ENCODE measurements around the gene UNK.
"Not testable (repeated sequence)": the region's sequence is repeated elsewhere in the genome, so short reads cannot be mapped to it uniquely, and the experiment has no call there.

The UNK gene

DNA sequence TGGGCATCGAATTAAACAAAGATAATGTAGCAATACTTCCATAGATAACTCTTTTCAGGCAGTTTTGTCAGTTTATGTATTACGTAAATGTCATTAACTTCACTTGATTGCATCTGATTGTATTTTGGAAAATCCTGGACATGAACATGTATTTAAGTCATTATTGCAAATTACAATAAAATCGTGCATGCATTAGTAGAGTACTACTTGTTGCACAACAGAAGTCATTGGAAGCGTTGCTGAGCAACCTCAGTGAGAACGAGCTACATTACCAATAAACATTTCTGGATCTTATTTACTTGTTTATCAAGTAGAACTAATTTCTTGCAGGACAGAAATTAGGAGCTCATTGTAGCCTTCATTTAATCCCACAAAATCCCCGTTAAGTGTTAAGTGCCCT is 6.6 kb downstream of the UNK start:
- DNase-seq (ENCODE audit: insufficient read length, low spot score) (no peak), FAIRE-seq (no peak)

DNA sequence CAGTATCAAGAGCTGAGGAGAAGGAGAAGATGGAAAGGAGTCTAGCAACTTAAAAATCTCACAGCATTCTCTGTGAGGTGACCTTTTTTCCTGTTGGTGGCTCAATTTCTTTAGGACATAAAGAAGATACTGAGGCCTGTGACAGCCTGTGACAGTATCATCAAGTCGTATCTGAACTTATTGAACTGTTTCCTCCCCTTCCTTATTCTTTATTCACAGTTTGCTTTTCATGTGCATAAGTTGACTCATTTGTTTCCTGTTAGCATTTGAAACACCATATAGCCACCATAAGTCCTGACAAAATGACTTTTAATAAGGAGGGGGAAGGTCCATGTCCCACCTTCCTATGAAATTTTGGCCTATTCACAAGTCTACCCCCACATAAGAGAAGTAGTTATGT is 8.9 kb downstream of the UNK start:
- DNase-seq (ENCODE audit: insufficient read length, low spot score) (no peak), FAIRE-seq (no peak)

- FAIRE-seq (no peak), DNase-seq (ENCODE audit: insufficient read length, low spot score) (no peak)
Measured at GRCh38 chr17:75795820-75796607, 11.4 kb downstream of the UNK start.

DNA sequence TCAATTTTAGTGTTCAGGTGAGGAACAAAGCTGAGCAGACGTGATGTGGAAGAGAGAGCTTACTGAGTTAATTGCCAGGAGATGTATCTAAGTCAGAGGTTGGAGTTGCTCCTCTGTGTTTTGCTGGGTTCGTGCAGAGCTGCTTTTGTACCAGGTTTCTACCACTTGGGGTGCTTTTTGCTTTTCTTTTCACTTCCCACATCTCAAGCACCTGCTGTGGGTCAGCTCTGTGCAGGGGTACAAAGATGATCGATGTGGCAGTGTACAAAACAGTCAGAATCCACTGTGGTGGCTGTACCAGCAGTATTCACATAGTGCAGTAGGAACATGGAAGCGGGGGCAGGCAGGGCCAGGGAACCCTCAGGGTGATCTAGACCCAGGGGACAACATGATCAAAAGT is 14.8 kb downstream of the UNK start:
- FAIRE-seq (no peak), DNase-seq (ENCODE audit: insufficient read length, low spot score) (no peak)

- FAIRE-seq (no peak), DNase-seq (ENCODE audit: insufficient read length, low spot score) (no peak)
Measured at GRCh38 chr17:75803883-75804282, 19.3 kb downstream of the UNK start.

GRCh38 chr17:75806822-75807500 is 22.4 kb downstream of the UNK start:
- DNase-seq (ENCODE audit: insufficient read length, low spot score) (no peak), FAIRE-seq (no peak)

- FAIRE-seq (no peak), DNase-seq (ENCODE audit: insufficient read length, low spot score) (no peak)
Measured at GRCh38 chr17:75807861-75808260, 23.3 kb downstream of the UNK start.

DNA sequence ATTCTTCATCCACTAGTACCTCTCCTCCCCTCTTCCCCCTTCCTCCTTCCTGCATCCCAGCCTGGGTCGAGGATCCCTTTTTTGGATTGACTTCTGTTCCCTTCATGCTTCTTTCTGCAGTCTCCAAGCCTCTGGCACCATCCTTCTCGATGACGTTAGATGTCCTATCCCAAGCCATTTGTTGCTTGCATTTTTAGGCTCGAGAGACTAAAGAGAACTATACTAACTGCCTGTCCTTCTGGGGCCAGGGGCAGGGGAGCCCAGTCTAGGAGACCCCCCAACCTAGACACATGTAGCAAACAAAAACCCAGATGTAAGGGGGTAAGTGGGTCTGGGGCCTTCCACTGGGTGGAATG is 23.9 kb downstream of the UNK start:
- no peak for FAIRE-seq
- no peak for DNase-seq (ENCODE audit: insufficient read length, low spot score)

DNA sequence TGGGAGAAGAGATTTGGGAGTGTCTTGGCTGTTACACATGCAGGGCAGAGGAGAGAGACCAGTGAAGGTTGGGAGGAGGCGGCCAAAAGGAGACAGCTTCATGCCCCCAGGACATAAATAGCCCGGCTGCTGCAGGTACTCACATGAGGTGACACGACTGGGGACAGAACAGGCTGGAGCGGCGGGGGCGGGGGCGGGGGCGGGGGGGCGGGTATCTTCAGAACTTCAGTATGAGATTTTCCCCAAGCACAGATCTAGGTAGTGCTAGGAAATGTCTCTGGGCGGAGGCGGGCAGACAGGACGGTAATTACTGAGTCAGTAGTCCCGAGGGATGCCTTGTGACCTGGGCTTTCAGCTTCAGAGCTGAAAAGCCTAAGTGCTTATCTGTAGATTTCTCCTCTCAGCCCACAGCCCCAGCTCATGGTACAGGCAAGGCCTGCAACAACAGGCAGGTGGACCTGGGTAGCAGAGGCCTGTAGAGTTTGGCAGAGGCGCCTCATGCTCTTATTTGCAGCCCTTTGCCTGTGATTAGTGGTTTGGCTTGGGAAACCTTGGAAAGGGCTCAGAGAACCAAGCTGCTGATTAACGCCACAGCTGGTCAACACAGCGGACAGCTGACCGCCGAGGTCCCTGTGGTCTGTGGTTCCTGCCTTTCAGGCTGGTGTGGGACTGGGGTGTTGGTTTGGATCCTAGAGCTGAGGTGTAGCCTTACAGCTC is 24.5 kb downstream of the UNK start:
- FAIRE-seq (no peak), DNase-seq (ENCODE audit: insufficient read length, low spot score) (no peak)

- DNase-seq (ENCODE audit: insufficient read length, low spot score) (no peak), FAIRE-seq (no peak)
Measured at GRCh38 chr17:75809631-75810111, 25.1 kb downstream of the UNK start.

DNA sequence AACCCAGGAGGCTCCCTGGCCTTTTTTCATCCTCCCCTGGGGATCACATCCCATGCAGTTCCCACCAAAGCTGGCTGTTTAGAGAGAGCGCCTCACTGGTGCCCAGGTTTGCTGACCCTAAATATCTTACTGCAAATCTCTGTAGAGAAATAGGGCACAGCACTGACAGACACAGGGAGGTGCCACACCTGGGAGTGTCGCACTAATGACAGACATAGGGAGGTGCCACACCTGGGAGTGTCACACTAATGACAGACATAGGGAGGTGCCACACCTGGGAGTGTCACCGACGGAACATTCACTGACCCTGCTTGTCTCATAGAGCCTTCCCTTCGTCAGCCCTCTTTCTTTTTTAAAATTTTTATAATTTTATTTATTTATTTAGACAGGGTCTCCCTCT is 25.6 kb downstream of the UNK start:
- no peak for DNase-seq (ENCODE audit: insufficient read length, low spot score)
- no peak for FAIRE-seq

- peak; percentile 9 for FAIRE-seq
- not testable (repeated sequence) for DNase-seq (ENCODE audit: insufficient read length, low spot score)
Measured at GRCh38 chr17:75810756-75811155, 26.1 kb downstream of the UNK start.

DNA sequence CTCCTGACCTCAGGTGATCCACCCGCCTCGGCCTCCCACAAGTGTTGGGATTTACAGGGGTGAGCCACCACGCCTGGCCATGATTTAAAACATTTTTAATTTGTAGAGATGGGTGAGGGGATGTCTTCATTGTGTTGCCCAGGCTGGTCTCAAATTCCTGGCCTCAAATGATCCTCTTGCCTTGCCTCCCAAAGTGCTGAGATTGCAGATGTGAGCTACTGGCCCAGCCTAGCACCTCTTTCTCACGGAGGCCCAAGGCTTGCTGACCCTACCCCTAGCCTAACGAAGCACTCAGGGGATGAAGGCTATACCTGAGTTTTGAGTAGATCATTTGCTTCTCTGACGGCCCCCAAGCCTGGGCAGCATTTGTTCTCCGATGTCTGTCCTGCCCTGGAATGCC is 26.6 kb downstream of the UNK start:
- FAIRE-seq = no peak
- DNase-seq (ENCODE audit: insufficient read length, low spot score) = no peak

GRCh38 chr17:75812096-75813013 is 27.7 kb downstream of the UNK start:
- DNase-seq (ENCODE audit: insufficient read length, low spot score) (no peak), FAIRE-seq (no peak)

DNA sequence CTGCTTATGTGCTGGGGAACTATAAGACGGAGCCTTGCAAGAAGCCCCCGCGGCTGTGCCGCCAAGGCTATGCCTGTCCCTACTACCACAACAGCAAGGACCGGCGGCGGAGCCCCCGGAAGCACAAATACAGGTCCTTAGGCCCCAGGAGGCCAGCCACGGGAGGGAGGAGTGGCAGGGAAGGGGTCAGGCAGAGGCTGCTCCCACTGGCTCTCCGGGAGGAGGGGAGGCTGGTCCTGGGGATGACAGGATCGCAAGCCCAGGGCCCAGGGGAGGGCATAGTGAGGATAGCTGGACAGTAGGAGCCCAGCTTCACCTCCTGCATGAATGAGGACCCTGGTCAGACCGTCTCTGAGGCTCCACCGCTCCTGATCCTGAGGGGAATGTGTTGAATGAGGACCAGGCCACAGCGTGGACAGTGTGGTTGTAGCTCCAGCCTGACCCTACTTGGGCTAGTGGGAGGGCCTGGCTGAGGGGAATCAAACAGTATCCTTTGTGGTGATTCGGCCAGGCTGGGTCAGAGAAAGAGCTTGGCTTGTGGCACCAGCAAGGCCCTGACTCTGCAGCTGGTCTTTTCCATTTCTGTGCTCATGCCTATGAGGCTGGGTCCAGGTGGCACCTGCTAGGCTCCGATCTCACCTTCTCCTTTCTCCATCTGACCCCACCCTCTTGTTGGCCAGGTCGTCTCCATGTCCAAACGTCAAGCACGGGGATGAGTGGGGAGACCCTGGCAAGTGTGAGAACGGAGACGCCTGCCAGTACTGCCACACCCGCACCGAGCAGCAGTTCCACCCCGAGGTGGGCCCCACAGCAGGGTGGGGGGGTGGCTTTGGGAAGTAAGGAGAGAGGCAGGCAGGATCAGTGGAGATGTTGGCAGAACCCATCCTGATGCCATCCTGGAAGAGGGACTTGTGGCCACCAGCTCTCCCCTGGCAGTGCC is 28.7 kb downstream of the UNK start:
- FAIRE-seq = peak; percentile 20

GRCh38 chr17:75814021-75814395 is 29.4 kb downstream of the UNK start:
- DNase-seq (ENCODE audit: insufficient read length, low spot score) (no peak), FAIRE-seq (no peak)

More for the DNA sequence above, 28.7 kb downstream of the UNK start:
- DNase-seq (ENCODE audit: insufficient read length, low spot score) = no peak

DNA sequence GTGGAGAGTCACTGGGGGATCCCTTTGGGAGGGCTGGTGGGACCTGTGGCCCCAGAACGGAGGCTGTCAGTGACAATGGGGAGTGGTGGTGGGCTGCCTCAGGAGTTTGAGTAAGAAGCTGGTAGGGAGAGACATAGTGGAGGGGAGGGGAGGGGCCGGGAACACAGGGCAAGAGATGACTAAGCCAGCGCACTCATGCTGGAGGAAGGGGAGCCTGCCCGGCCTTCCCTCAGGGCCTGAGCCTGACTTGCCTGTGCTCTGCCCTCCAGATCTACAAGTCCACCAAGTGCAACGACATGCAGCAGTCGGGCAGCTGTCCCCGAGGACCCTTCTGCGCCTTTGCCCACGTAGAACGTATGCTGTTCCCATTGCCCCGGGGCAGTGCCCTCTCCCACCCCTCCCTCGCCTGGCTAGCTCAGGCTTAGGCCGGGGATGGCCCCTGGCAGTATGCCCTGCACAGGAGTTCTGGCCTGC is 30.3 kb downstream of the UNK start:
- FAIRE-seq = peak; percentile 81
- peak; percentile 80 for DNase-seq (ENCODE audit: insufficient read length, low spot score)

- DNase-seq (ENCODE audit: insufficient read length, low spot score) (no peak), FAIRE-seq (no peak)
Measured at GRCh38 chr17:75815399-75815798, 30.8 kb downstream of the UNK start.

DNA sequence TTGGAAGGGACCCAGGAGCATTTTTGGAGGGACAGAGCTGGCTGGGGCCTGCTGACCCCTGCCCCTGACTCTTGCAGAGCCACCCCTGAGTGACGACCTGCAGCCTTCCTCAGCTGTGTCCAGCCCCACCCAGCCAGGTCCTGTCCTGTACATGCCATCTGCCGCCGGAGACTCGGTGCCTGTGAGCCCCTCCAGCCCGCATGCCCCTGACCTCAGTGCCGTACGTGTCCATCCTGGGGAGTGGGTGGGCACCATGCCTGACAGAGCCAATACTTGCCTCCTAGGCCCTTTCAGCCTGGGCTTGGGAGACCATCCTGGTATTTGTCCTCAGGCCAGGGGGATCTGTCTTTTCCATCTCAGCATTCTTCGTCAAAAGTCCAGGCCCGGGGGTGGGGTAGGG is 32.1 kb downstream of the UNK start:
- FAIRE-seq = no peak

More for the DNA sequence above, 32.1 kb downstream of the UNK start:
- DNase-seq (ENCODE audit: insufficient read length, low spot score) = no peak

Measured in HTR-8/SVneo (cell line).